GM11168 (cell line): ENCODE results near the gene THADA.

Experiments used
- in situ Hi-C: fragments of 300-500 bp; cut with MboI; formaldehyde crosslinking; loops from one replicate; pipeline ENCODE4 v1.12.0; 2022; ENCODE audit warnings: low sequenced_read_pairs; ENCODE audit not compliant: unreplicated experiment

The THADA gene

DNA sequence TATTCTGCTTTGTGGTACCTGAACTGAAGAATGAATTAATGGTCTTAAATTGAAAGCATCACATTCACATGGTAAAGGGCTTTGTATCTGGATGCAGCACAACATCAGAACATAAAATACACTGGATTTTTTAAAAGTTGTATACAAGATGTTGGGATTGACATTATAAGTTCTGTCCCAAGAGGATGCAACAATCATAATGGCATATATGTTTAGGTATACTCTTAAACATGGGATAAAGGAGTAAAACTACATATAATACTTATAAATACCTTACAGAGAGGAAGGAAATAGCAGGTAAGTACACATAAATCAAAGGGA, 171.9 kb downstream of the THADA start:
- in situ Hi-C loops = no loop called here

DNA sequence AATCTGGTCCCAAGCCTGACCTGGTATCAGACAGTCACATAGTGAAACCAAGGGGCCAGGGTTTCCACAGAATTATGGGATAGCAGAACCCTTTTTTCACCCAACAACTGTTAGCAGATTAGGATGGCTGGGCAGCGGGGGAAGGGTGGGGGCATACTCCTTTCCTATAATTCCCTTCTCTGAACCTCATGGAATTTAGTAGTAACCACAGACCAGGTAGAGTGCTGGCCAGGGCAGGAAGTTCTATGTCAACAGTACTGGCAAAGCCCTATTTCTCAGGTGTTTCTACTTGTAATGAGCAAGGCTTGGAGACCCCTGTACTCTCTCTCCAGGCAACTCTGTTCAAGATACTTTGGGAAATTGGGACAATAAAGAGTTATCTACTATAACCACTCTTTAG, 174.6 kb downstream of the THADA start:
- in situ Hi-C loops = no loop called here

DNA sequence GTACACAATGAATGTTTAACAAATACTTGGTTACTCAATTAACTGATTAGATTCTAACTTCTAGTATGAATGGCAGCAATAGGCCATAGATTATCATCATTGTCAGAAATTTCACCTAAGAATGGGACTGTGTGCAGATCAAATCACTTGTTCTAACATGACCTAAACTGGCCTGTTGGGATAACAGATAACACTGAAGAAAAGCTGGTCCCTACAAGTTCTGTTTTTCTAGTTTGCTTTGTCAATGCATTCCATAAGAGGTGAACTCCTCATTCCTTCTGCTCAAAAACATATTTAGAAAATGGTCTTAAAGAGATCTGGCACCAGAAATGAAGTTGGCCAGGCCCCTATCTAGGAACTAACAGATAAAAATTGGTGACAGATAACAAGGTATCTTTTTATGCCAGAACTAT, 175.4 kb downstream of the THADA start:
- in situ Hi-C loops = no loop called here

DNA sequence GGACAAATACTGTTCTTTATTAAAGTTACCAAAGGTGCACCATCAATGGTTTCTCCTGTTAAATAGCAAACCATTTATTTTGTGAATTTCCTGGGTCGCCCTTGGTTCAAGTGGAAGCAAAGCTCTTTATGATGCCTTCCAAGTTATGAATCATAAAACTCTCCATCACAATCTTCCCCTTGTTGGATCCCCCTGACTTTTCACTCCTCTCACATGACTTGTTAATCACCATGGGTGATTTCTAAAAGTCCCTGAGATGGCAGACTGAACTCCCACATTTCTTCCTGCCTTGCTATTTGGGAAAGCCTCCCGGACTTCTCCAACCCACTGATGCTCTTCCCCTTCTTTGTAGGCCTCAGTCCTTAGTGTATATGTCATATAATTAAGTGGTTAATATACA, 176.0 kb downstream of the THADA start:
- in situ Hi-C loops = no loop called here

DNA sequence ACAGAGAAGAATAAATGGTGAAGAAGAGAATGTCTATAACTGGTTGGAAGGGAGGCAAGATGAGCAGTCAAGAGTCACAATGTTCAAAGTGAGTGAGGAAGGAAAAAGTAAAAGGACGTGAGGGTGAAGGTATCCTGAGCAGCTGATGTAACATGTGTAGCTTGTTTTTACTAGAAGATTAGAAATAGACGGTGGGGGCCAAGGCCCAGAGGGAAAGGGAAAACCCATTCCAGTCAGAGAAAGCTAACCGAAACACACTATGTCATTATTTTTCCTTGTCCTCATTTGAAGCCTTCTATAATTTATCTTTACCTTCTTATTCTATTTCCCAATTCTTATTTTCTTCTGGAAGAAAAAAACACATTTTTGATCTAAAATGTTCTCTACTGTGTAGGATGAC, 176.6 kb downstream of the THADA start:
- in situ Hi-C loops = no loop called here

DNA sequence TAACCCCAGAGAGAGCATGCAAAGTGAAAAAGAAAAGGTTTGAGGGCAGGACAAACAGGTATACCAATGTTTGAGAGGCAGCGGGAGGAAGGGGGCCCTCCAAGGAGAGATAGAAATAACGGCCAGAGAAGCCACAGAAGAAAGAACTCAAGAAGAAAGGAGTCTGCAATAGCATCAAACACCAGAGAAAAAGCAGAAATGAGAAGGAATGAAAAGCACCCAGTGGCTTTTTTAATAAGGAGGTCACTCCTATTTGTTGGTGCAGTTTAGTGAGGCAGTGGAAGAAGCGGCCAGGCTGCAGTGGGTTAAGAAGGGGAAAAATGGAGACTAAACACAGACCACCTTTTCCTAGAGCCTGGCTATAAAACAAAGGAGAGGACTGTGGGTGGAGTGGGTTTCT, 177.2 kb downstream of the THADA start:
- in situ Hi-C loops = no loop called here

DNA sequence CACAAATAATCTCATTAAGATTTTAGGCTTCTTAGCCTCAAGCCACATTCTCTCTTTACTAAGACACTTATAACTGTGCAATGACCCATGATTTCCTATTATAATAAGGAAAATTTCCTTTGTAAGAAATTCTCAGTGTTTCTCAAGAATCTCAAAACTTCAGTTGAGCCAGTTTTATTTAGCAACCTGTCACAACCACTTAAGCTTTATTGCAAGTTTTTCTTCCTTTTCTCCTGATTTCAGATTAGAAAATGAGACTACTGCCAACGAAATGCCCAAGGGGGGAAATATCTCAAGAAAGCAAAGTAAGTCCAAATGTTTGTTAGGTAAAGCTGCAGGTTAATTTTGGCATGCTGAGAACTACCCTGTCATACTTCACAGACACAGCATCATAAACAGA, 178.5 kb downstream of the THADA start:
- in situ Hi-C loops = no loop called here

DNA sequence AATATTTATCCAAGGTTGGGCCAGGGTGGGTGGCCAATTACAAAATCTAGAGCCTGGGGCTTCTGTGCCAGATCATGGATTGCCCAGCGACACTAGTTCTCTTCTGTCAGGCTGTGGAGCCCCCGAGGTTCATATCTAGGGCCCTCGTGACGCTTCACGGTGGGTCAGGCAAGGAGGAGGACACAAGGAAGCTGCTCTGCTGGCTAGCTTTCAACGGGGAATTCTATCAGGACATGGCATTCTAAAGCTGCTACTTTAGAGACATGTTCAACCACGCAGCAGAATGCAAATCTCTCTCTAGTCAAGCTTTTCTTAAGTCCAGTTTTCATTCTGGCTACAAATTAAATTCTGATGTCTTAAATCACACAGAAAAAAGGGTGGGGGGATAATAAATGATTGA, 180.2 kb downstream of the THADA start:
- in situ Hi-C loops = no loop called here

DNA sequence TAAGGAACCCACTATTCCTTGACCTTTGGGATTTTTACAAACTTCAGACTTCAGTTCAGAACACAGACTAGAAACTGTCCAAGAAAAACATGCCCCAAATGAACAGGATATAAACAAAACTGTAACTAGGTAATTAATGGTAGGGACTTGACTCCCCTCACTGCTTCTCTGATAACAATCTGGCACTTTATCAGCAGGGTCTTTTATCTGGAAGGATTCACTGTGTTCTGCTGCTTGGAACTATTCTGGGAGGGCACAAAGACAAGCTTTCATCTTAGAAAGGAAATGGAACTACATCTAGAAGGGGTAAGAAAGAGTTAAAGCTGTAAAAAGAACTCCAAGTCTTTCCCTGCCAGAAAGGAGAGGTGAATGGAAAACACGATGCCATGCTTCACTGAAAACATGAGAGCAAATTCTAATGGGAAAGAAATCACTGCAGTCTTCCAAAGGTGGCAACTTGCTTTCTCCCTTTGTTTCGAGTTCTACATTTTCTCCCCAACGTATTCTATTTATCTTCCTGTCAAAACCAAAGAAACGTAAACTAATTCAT, 181.2 kb downstream of the THADA start:
- in situ Hi-C loops = no loop called here

DNA sequence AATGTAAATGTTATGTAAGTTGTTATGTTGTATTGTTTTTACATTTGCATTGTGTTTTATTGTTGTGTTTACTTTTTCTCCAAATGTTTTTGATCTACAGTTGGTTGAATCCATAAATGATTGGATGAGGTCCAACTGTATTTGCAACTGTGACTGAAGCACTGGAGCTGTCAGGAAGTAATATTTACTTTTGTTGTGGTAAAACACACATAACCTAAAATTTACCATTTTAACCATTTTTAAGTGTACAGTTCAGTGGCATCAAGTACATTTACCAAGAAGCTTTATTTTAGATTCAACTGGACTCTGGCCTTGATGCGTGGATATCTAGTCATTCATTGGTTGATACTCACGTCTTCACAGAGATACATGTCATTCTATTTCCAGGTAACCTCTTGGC, 181.8 kb downstream of the THADA start:
- in situ Hi-C loops = no loop called here

DNA sequence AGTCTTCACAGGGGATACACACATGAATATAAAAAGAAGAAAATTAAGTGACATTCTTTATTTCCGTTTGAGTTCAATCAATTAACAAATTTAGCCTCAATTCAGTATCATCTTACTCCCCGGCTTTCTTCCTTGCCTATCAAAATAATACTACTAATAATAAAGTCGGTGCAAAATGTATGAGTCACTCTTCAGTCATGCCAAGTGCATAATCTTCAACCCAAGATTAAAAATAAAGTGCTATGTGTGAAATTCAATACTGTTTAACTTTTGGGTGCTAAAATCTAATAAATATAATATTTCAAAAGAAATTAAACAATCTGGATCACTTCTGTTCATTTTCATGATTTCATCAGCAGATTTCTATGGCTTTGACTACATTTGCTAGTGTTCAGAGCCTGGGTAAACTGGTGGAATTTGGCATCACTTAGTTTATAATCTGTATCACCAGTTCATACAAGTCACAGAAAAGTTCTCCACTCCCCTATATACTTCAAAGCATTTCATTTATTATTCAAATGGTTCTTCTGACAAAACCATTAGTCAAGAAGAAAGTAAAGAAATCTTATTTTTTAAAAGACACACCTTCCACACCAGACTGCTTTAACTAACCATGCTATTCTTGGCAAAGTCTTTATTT, 183.6 kb downstream of the THADA start:
- in situ Hi-C loops = no loop called here

DNA sequence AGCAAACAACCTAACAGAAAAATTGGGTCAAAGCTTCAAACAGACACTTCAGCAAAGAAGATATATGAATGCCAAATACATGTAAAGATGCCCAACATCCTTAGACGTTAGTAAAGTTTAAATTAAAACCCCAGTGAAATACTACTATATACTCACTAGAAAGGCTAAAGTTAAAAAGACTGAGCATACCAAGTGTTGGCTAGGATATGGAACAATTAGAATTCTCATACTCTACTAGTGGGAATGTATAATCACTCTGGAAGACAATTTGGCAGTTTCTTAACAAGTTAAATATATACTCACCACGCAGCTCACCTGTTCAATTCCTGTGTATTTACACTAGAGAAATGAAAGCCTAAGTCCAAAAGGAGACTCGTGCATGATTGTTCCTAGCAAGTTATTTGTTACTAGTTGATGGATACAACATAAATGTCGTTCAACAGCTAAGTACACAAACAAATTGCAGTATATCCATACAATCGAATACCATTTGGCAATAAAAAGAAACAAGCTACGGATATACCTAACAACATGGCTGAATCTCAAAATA, 185.7 kb downstream of the THADA start:
- in situ Hi-C loops = no loop called here

DNA sequence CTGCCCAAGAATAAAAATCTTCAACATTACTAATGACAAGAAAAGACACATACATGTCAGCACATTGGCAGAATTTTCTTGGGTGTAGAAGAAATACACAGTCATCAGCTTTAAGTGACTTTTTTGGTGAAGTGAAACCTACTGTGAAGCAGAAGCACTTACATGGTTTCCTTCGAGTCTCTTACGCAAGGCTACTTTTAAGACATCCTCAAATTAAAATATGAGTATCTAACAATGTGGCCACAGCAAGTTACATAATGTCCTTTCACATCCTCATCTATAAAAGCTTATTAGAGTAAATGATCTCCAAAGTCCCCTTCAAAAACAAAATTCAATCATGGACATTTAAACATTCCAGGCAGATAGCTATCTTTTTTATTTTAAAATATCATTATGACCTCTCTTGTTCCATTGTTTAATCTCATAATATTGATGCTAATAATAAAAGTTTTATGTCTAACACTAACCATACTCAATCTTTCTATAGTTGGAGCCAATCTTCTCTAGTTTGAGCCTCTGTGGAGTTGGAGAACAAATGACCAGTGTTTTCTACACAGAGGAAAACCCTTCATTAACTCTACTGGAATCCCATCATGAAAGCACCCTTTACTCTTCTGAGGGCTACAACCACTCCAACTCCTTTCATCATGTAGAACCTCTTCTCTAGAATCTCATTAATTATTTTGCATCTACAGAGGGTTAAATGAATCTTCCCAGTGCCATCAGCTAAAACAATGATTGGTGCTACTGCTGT, 187.3 kb downstream of the THADA start:
- in situ Hi-C loops = no loop called here

DNA sequence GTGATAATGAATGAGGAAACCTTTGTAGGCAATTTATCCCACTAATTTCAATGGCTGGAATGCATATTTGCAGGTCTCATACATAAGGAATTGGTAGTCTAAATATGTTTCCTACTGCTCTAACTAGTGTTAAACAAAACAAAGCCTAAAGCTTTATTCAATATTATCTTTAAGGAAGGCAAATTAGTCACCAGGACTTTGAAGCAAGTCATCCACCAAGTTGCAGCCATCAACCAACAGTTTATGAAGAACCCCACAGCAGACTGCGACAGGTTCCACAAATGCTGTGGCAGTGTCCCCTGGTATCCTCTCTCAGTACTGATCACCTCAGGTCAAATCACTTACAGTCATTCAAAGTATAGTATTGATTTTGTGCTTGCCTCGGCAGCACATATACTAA, 187.9 kb downstream of the THADA start:
- in situ Hi-C loops = no loop called here

DNA sequence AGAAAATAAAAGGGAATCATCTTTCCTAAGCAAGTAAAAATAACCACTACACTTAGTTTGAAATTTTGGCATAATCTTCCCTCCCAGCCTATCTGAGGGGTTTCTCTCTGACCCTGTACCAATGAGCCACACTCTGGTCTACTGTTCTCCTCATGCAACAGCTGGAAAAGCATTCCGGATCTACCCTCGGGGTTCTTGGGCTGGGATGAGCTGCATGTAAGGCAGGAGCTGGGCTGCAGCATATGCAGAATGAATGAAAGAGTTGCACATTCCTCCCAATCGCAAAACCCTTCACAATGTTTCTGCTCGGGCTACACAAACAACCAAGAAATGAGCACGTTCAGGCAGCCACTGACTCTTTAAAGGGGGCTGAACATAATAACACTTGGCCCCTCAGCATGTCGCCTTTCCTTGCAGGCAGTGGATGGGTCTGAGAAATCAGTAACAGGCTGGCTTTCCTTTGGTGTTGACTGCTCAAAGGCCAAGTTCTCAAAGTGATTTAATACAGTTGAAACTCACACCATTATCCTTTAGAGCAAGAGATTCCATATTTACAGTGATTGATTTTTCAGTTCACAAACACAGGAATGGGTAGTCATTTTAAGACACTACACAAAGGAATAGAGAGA, 189.1 kb downstream of the THADA start:
- in situ Hi-C loops = no loop called here

DNA sequence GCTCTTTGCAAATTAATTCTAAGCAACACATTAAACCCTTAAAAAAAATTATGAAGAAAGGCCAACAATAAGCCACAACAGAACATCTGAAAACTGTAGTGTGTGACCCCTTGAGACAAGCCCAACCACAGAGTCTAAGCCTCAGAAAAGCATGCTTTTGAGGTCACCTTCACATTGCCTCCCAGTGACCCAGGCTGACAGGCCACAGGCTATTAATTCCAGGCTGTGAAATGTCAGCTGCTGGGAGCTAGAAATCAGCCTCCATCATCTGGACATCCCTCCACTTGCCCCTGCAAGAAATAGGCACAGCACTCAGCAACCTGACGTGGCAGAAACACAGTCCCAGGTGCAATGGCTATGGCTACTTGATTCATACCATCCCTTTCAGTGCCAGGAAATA, 190.0 kb downstream of the THADA start:
- in situ Hi-C loops = no loop called here

DNA sequence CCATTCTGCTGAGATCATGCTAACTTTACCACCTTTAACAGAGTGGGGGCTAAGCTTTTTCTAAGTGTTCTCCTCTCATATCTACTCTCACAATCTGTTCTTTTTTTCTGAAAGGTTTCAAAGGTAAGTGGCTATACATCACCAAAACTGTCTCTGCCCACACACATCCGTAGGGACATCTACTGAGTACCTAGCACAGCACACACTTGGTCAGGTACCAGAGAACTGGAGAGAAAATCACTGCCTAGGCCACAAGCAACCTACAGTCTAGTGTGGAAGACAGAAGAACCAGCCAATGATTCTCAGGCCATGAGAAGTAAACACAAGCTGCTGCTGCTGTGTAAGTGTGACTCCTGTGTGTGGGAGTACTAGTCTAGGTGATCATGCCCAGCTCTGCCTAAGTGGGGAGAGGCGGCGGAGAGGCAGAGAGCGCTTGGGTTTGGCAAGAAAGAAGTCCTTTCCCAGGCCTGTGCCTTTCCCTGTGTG, 193.3 kb downstream of the THADA start:
- in situ Hi-C loops = no loop called here

DNA sequence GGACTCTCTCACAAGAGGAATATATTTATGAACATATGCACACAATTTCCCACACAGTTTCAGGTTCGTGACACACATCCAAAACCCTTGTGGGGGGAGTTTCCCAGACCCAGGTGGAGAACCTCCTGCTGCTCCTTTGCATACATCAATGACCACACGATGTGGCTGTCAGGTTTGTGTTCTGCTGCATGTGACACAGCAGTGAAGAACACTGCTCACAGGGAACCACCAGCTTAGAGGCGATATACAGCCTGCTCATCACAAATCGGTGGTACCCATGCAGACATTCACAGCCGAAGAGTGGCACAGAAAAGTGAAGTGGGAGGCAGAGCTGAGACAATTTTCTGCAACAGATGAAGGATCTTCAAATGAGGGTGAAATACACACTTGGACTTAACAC, 193.8 kb downstream of the THADA start:
- in situ Hi-C loops = no loop called here

DNA sequence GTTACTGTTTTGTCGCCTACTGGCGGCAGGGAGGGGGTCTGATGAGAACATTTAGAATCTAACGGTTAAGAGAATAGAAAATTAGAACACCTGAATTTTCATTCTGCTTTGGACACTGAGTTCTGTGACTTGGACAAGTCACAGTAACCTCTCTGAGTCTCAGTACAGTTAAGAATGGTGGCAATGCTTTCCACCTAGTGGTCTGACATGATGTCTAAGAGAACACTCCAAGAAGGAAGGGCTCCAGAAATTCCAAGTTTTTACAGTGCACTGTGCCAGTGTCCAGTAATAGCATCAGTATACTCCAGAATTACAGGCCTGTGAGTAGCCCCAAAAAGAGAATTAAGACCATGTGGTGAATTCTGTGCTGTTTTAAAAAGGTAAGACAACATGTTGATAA, 195.3 kb downstream of the THADA start:
- in situ Hi-C loops = no loop called here

DNA sequence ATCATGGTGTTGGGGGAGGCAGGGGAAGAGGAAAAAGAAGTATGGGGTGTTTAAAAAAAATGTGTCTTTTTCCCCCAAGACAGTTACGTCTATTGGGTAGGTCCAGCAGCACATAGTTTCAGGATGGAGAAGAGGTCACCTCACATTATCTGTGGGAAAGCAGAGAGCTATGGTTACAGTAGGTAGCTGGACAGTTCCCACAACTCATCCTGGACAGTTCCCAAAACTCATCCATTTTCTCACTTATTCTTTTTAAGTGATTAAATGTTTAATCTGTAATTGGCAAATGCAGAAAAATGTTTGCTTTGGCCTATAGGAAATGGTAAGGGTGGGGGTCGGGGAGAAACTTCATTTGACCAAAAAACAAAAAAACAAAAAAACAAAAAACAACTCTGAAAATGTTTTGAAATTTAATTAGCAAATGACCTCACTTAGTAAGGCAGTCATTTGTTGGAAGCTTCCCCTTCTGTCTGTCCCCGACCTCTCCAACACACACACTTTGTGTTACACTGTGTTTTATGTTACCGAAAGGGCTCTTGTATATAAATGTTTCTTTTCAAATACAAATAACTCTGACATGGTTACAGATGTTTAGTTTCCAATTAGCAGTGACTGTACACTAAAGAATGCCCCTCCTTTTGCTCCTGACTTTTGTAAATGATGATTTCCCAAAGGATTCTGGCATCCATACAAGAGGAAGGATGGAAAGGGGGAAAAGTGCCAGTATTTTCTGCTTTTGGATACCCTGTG, 196.1 kb downstream of the THADA start:
- in situ Hi-C loops = no loop called here
